Vagina (tissue), 2 donors: Measurements from ENCODE around the gene SELPLG.
"Not testable (repeated sequence)": the region's sequence is repeated elsewhere in the genome, so short reads cannot be mapped to it uniquely, and the experiment has no call there.

Experiments
- POLR2A ChIP-seq, 2 donors: fragments of 450-650 bp; IDR thresholded peaks; one replicate each; pipeline ENCODE4 v1.6.1; 2017; ENCODE audit warnings: antibody characterized with exemption in 2 of 2, mild to moderate bottlenecking in 2 of 2, moderate library complexity in 2 of 2
- POLR2AphosphoS5 ChIP-seq, 2 donors: sonication (generic); formaldehyde crosslinking; IDR thresholded peaks; one replicate each; pipeline ENCODE4 v1.9.0; 2017; ENCODE audit warnings: antibody characterized with exemption in 2 of 2, mild to moderate bottlenecking in 2 of 2, low read depth in 1 of 2; ENCODE audit not compliant: insufficient read depth in 1 of 2
- TF ChIP-seq, protein P1 (sequence below), 3 experiments: fragments of 450-650 bp in 2 of 3; fragments of 200-600 bp in 1 of 3; sonication (generic) in 1 of 3; IDR thresholded peaks; one replicate each; pipeline ENCODE4 v1.5.1; 2017 to 2019; ENCODE audit warnings: antibody characterized with exemption in 3 of 3, mild to moderate bottlenecking in 2 of 3, moderate library complexity in 2 of 3

DNA sequence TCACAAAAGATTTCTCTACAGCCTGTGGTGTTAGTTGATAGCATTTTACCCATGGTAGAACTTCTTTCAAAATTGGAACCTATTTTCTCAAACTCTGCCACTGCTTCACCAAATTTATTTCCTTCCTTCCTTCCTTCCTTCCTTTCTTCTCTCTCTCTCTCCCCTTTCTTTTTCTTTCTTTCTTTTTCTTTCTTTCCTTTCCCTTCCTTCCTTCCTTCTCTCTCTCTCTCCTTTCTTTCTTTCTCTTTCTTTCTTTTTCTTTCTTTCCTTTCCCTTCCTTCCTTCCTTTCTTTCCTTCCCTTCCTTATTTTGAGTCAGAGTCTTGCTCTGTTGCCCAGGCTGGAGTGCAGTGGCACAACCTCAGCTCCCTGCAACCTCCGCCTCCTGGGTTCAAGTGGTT is 59.4 kb downstream of the SELPLG start:
- TF ChIP-seq, protein P1, sequence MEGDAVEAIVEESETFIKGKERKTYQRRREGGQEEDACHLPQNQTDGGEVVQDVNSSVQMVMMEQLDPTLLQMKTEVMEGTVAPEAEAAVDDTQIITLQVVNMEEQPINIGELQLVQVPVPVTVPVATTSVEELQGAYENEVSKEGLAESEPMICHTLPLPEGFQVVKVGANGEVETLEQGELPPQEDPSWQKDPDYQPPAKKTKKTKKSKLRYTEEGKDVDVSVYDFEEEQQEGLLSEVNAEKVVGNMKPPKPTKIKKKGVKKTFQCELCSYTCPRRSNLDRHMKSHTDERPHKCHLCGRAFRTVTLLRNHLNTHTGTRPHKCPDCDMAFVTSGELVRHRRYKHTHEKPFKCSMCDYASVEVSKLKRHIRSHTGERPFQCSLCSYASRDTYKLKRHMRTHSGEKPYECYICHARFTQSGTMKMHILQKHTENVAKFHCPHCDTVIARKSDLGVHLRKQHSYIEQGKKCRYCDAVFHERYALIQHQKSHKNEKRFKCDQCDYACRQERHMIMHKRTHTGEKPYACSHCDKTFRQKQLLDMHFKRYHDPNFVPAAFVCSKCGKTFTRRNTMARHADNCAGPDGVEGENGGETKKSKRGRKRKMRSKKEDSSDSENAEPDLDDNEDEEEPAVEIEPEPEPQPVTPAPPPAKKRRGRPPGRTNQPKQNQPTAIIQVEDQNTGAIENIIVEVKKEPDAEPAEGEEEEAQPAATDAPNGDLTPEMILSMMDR (IDR thresholded peaks at IDR 0.05): not testable (repeated sequence)
- not testable (repeated sequence) for TF ChIP-seq POLR2A (IDR thresholded peaks at IDR 0.05); POLR2AphosphoS5 (IDR thresholded peaks at IDR 0.05; ENCODE audit: insufficient read depth in 1 of 2, low read depth in 1 of 2)
